H9 (cell line): ENCODE data around the gene PSKH1. TPM values are rescaled to one million over a fixed set of nuclear protein-coding genes. Genes with fewer than 3 reads are reported as not detected.

Source experiments
- DNase-seq: peaks from one replicate; pipeline ENCODE4 v3.0.0-alpha.2; 2017
- H2AFZ ChIP-seq: one replicate; pipeline ENCODE4 v1.6.1; 2013; ENCODE audit warnings: mild to moderate bottlenecking, low read length, control low read depth, moderate library complexity
- H2AK5ac ChIP-seq: 2 replicates; pipeline ENCODE4 v1.6.1; 2013; ENCODE audit warnings: low read length, control low read depth, mixed read lengths; ENCODE audit not compliant: insufficient read length
- H2BK120ac ChIP-seq: one replicate; pipeline ENCODE4 v1.6.1; 2013; ENCODE audit warnings: low read depth, mild to moderate bottlenecking, low read length, control low read depth, inconsistent platforms; ENCODE audit not compliant: poor library complexity, severe bottlenecking
- H2BK12ac ChIP-seq: 2 replicates; pipeline ENCODE4 v1.6.1; 2013; ENCODE audit warnings: low read length, control low read depth, mixed read lengths, low read depth; ENCODE audit not compliant: insufficient read length
- H2BK15ac ChIP-seq: 2 replicates; pipeline ENCODE4 v1.6.1; 2013; ENCODE audit warnings: low read depth, low read length, control low read depth
- H2BK20ac ChIP-seq: one replicate; pipeline ENCODE4 v1.6.1; 2013; ENCODE audit warnings: low read depth, mild to moderate bottlenecking, low read length, control low read depth, inconsistent platforms; ENCODE audit not compliant: poor library complexity, severe bottlenecking
- H2BK5ac ChIP-seq: 2 replicates; pipeline ENCODE4 v1.6.1; 2013; ENCODE audit warnings: low read length, control low read depth, mixed read lengths; ENCODE audit not compliant: insufficient read length
- H3K14ac ChIP-seq: 2 replicates; pipeline ENCODE4 v1.6.1; 2013; ENCODE audit warnings: low read length, control low read depth; ENCODE audit not compliant: insufficient read depth
- H3K18ac ChIP-seq: 2 replicates; pipeline ENCODE4 v1.6.1; 2013; ENCODE audit warnings: low read depth, mild to moderate bottlenecking, mixed read lengths, low read length, control low read depth; ENCODE audit not compliant: insufficient read length
- H3K23ac ChIP-seq: 2 replicates; pipeline ENCODE4 v1.6.1; 2013; ENCODE audit warnings: low read length, control low read depth, mixed read lengths, low read depth; ENCODE audit not compliant: insufficient read length
- H3K23me2 ChIP-seq: 2 replicates; pipeline ENCODE4 v1.6.1; 2013; ENCODE audit warnings: low read depth, mild to moderate bottlenecking, mixed read lengths, low read length, control low read depth; ENCODE audit not compliant: insufficient read length, poor library complexity, severe bottlenecking
- H3K27ac ChIP-seq: 2 replicates; pipeline ENCODE4 v1.5.1; 2013; ENCODE audit warnings: low read length, control low read depth, mixed read lengths, low read depth; ENCODE audit not compliant: insufficient read length
- H3K27me3 ChIP-seq: 2 replicates; pipeline ENCODE4 v1.6.1; 2013; ENCODE audit warnings: low read length, control low read depth, inconsistent platforms; ENCODE audit not compliant: insufficient read depth
- H3K4ac ChIP-seq: 2 replicates; pipeline ENCODE4 v1.6.1; 2013; ENCODE audit warnings: low read depth, mild to moderate bottlenecking, control low read depth, inconsistent platforms, low read length, moderate library complexity
- H3K4me1 ChIP-seq: 2 replicates; pipeline ENCODE4 v1.6.1; 2013; ENCODE audit warnings: low read length, control low read depth, inconsistent platforms; ENCODE audit not compliant: insufficient read depth
- H3K4me2 ChIP-seq: 2 replicates; pipeline ENCODE4 v1.6.1; 2013; ENCODE audit warnings: low read length, control low read depth, mixed read lengths; ENCODE audit not compliant: insufficient read length, insufficient read depth
- H3K56ac ChIP-seq: 2 replicates; pipeline ENCODE4 v1.6.1; 2013; ENCODE audit warnings: low read depth, mild to moderate bottlenecking, mixed read lengths, low read length, control low read depth; ENCODE audit not compliant: insufficient read length
- H3K79me1 ChIP-seq: 2 replicates; pipeline ENCODE4 v1.6.1; 2013; ENCODE audit warnings: low read depth, mild to moderate bottlenecking, moderate library complexity, low read length, control low read depth, inconsistent platforms; ENCODE audit not compliant: insufficient read depth, poor library complexity, severe bottlenecking
- H3K79me2 ChIP-seq: 2 replicates; pipeline ENCODE4 v1.6.1; 2013; ENCODE audit warnings: low read length, control low read depth, inconsistent platforms; ENCODE audit not compliant: insufficient read depth
- H3K9ac ChIP-seq: 2 replicates; pipeline ENCODE4 v1.6.1; 2013; ENCODE audit warnings: low read length, control low read depth, mixed read lengths; ENCODE audit not compliant: insufficient read length; ENCODE audit errors: extremely low read depth
- H3K9me3 ChIP-seq: one replicate; pipeline ENCODE4 v1.6.1; 2013; ENCODE audit warnings: low read depth, low read length, inconsistent platforms; ENCODE audit not compliant: control insufficient read depth
- H3T11ph ChIP-seq: one replicate; pipeline ENCODE4 v1.6.1; 2013; ENCODE audit warnings: mild to moderate bottlenecking, low read length, control low read depth, inconsistent platforms
- H4K20me1 ChIP-seq: one replicate; pipeline ENCODE4 v1.6.1; 2013; ENCODE audit not compliant: control insufficient read depth, insufficient read length, insufficient read depth
- H4K5ac ChIP-seq: 2 replicates; pipeline ENCODE4 v1.6.1; 2013; ENCODE audit warnings: low read depth, mild to moderate bottlenecking, mixed read lengths, low read length, control low read depth; ENCODE audit not compliant: insufficient read length
- H4K8ac ChIP-seq: replicated peaks from 2 replicates; pipeline ENCODE4 v1.6.1; 2013; ENCODE audit warnings: low read length, control low read depth, mixed read lengths, low read depth; ENCODE audit not compliant: insufficient read length
- H4K91ac ChIP-seq: 2 replicates; pipeline ENCODE4 v1.6.1; 2013; ENCODE audit warnings: low read depth, mild to moderate bottlenecking, moderate library complexity, mixed read lengths, low read length, control low read depth; ENCODE audit not compliant: insufficient read length
- H3K27ac Mint-ChIP-seq, 3 experiments: 2 replicates in 2 of 3; 3 replicates in 1 of 3; pipeline ENCODE4 v1.8.0; 2020 to 2021; ENCODE audit warnings: mixed read lengths in 3 of 3, mild to moderate bottlenecking in 1 of 3, moderate library complexity in 1 of 3
- H3K27me3 Mint-ChIP-seq: 2 replicates; pipeline ENCODE4 v1.8.0; 2021; ENCODE audit warnings: low read depth, mild to moderate bottlenecking, moderate library complexity, mixed read lengths
- H3K36me3 Mint-ChIP-seq, 3 experiments: 2 replicates in 2 of 3; 3 replicates in 1 of 3; pipeline ENCODE4 v1.8.0; 2020 to 2021; ENCODE audit warnings: low read depth in 3 of 3, mixed read lengths in 3 of 3; ENCODE audit not compliant: insufficient read depth in 1 of 3
- H3K4me1 Mint-ChIP-seq, 2 experiments: 2 replicates each; pipeline ENCODE4 v1.8.0; 2020; ENCODE audit warnings: mixed read lengths in 2 of 2
- H3K4me3 Mint-ChIP-seq, 2 experiments: 2 replicates in 1 of 2; 3 replicates in 1 of 2; pipeline ENCODE4 v1.8.0; 2020 to 2021; ENCODE audit warnings: mild to moderate bottlenecking in 2 of 2, mixed read lengths in 2 of 2, moderate library complexity in 1 of 2
- H3K9me3 Mint-ChIP-seq, 2 experiments: 2 replicates in 1 of 2; 3 replicates in 1 of 2; pipeline ENCODE4 v1.8.0; 2020; ENCODE audit warnings: mild to moderate bottlenecking in 2 of 2, mixed read lengths in 2 of 2, moderate library complexity in 1 of 2
- CTCF ChIP-seq: fragments of 200-600 bp; sonication (generic); conservative IDR thresholded peaks from 3 replicates; pipeline ENCODE4 v1.8.0; 2021; ENCODE audit warnings: antibody characterized with exemption, mild to moderate bottlenecking
- WGBS: extraction: QIAGEN DNeasy Blood & Tissue Kit; methylation state at CpG from one replicate; pipeline ENCODE4 v1.1.7; 2013; ENCODE audit warnings: missing lambda C conversion rate, low lambda C conversion rate, mixed read lengths; ENCODE audit not compliant: insufficient read length; ENCODE audit errors: extremely low coverage; 5-methylcytosine and 5-hydroxymethylcytosine counted together
- total RNA-seq: library from RNA; stranded (reverse); gene quantifications from 2 replicates; pipeline ENCODE4 v1.2.1, GENCODE V29; 2021

The PSKH1 gene
- total RNA-seq, 1 experiment from 2014 or later: 29.1 TPM

- no peaks in the 10 kb centered on the region for H3K9me3 ChIP-seq
- H2BK120ac ChIP-seq: no peak overlapping the region
- H3K4ac ChIP-seq: no peak overlapping the region
- H3K23ac ChIP-seq: no peak overlapping the region
- no peak overlapping the region for H2BK12ac ChIP-seq
- no peaks in the 10 kb centered on the region for H3K36me3 Mint-ChIP-seq
- H2AFZ ChIP-seq: no peak overlapping the region
- no CpG with 5 or more reads among the region's 14 CpGs for WGBS
- peak overlapping the region; percentile 86 for H3K14ac ChIP-seq
- no peak overlapping the region for H3K27ac ChIP-seq
- H3K27me3 ChIP-seq: no peaks in the 10 kb centered on the region
- H3K23me2 ChIP-seq: peaks cover 6% of the 10 kb centered on the region
- H3K27ac Mint-ChIP-seq: peak overlapping the region; percentile 89 to 98 (median 95); a peak in 6 of 7 replicates
- peaks cover 8% of the 10 kb centered on the region; the same call in 1 of the 2 replicates for H3K79me2 ChIP-seq
- H4K91ac ChIP-seq: peak overlapping the region; percentile 11
- H3K9me3 Mint-ChIP-seq: no peaks in the 10 kb centered on the region
- H2AK5ac ChIP-seq: no peak overlapping the region
- H3K18ac ChIP-seq: peak overlapping the region; percentile 59
- H3K4me1 ChIP-seq: no peaks in the 10 kb centered on the region
- peak overlapping the region; percentile 95 to 98 for H3K4me3 Mint-ChIP-seq
- TF ChIP-seq CTCF: no peak
- peak overlapping the region; percentile 89 for H3K9ac ChIP-seq
- H3K27me3 Mint-ChIP-seq: no peaks in the 10 kb centered on the region
- H4K5ac ChIP-seq: no peak overlapping the region
- H3K56ac ChIP-seq: no peak overlapping the region
- peaks cover 15 to 16% of the 10 kb centered on the region in 2 experiments for H3K4me1 Mint-ChIP-seq
- no peak overlapping the region for H2BK20ac ChIP-seq
- H4K20me1 ChIP-seq: no peaks in the 10 kb centered on the region
- no peak overlapping the region for H4K8ac ChIP-seq
- peak overlapping the region; percentile 75 for H3K4me2 ChIP-seq
- no peak overlapping the region for H2BK15ac ChIP-seq
- peaks cover 7% of the 10 kb centered on the region for H3K79me1 ChIP-seq
- DNase-seq: no peak
- H2BK5ac ChIP-seq: no peak overlapping the region
- H3T11ph ChIP-seq: no peak overlapping the region
These were observed 817 bp downstream of the PSKH1 start for GRCh38 chr16:67893743-67894399.
